ENCODE results near the gene OR7A10.

Gene OR7A10

DNA sequence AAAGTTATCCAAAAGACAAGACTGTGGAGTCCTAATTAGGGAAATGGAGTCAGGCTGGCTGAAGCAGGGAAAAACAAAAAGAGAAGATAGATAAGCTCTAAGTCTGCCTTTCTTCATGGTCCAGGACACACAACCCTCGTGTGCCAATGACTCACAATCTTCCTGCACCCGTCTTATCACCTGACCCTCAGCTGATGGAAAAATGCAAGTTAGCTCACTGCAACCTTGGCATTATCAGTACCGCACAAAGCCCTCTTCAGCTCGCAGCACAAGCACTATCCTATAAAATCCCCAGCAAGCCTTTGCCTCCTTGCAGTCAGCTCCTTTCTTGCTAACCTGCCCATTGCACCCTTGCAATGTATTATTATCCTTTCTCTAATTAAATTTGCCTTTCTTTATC, 18.0 kb downstream of the OR7A10 start:
- TF ChIP-seq SIN3A (IDR thresholded peaks at IDR 0.05; ENCODE audit: borderline replicate concordance, insufficient read depth, low read length) = no peak
- TF ChIP-seq, protein P1, sequence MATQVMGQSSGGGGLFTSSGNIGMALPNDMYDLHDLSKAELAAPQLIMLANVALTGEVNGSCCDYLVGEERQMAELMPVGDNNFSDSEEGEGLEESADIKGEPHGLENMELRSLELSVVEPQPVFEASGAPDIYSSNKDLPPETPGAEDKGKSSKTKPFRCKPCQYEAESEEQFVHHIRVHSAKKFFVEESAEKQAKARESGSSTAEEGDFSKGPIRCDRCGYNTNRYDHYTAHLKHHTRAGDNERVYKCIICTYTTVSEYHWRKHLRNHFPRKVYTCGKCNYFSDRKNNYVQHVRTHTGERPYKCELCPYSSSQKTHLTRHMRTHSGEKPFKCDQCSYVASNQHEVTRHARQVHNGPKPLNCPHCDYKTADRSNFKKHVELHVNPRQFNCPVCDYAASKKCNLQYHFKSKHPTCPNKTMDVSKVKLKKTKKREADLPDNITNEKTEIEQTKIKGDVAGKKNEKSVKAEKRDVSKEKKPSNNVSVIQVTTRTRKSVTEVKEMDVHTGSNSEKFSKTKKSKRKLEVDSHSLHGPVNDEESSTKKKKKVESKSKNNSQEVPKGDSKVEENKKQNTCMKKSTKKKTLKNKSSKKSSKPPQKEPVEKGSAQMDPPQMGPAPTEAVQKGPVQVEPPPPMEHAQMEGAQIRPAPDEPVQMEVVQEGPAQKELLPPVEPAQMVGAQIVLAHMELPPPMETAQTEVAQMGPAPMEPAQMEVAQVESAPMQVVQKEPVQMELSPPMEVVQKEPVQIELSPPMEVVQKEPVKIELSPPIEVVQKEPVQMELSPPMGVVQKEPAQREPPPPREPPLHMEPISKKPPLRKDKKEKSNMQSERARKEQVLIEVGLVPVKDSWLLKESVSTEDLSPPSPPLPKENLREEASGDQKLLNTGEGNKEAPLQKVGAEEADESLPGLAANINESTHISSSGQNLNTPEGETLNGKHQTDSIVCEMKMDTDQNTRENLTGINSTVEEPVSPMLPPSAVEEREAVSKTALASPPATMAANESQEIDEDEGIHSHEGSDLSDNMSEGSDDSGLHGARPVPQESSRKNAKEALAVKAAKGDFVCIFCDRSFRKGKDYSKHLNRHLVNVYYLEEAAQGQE (IDR thresholded peaks at IDR 0.05; ENCODE audit: insufficient read depth in 1 of 2, low read depth in 2 of 2, low read length in 2 of 2) = no peak
- no peak for TF ChIP-seq TAF1 (IDR thresholded peaks at IDR 0.05; ENCODE audit: borderline replicate concordance, insufficient read depth, low read length)
- no peak for TF ChIP-seq POLR2AphosphoS5 (IDR thresholded peaks at IDR 0.05; ENCODE audit: low read depth, low read length)
- TF ChIP-seq FOXP2 (optimal IDR thresholded peaks at IDR 0.05; ENCODE audit: borderline replicate concordance, extremely low read depth, extremely low read length, insufficient read depth) = no peak

DNA sequence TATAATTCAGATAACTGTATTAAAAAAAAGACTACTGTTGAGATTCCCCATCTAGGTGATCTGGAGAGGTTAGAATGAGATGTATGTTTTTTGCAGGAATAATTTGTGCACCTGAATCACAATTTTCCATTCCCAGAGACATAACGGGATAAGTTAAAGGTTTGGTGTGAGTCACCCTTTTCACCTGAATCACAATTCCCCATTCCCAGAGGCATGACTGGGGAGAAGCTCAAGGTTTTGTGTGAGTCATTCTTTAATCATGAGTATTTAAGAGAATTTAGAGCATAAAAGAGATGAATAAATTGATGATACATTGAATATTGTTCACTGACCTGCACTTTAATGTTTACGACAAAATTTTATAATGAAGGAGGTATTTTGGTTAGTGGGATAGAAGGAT, 22.7 kb downstream of the OR7A10 start:
- TF ChIP-seq FOXP2 (optimal IDR thresholded peaks at IDR 0.05; ENCODE audit: borderline replicate concordance, extremely low read depth, extremely low read length, insufficient read depth) (no peak), SIN3A (IDR thresholded peaks at IDR 0.05; ENCODE audit: borderline replicate concordance, insufficient read depth, low read length) (no peak), TAF1 (IDR thresholded peaks at IDR 0.05; ENCODE audit: borderline replicate concordance, insufficient read depth, low read length) (no peak), POLR2AphosphoS5 (IDR thresholded peaks at IDR 0.05; ENCODE audit: low read depth, low read length) (no peak)
- TF ChIP-seq, protein P1 (IDR thresholded peaks at IDR 0.05; ENCODE audit: insufficient read depth in 1 of 2, low read depth in 2 of 2, low read length in 2 of 2) = no peak

DNA sequence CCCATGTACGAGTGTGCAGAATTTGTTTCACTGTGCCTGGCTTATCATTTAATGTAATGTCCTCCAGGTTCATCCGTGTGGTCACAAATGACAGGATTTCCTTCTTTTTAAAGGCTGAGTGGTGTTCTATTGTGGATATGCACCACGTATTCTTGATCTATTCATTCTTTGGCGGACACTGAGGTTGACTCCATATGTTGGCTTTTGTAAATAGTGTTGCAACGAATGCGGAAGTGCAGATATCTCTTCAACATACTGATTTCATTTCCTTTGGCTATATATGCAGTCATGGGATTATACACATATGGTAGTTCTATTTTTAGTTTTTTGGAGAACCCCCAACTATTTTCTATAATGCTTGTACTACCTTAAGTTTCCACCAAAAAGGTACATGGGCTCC, 26.8 kb downstream of the OR7A10 start:
- TF ChIP-seq FOXP2 (optimal IDR thresholded peaks at IDR 0.05; ENCODE audit: borderline replicate concordance, extremely low read depth, extremely low read length, insufficient read depth) (no peak), SIN3A (IDR thresholded peaks at IDR 0.05; ENCODE audit: borderline replicate concordance, insufficient read depth, low read length) (no peak), TAF1 (IDR thresholded peaks at IDR 0.05; ENCODE audit: borderline replicate concordance, insufficient read depth, low read length) (no peak), POLR2AphosphoS5 (IDR thresholded peaks at IDR 0.05; ENCODE audit: low read depth, low read length) (no peak)
- TF ChIP-seq, protein P1 (IDR thresholded peaks at IDR 0.05; ENCODE audit: insufficient read depth in 1 of 2, low read depth in 2 of 2, low read length in 2 of 2) = no peak

GRCh38 chr19:14818588-14818987, 30.1 kb downstream of the OR7A10 start:
- TF ChIP-seq FOXP2 (optimal IDR thresholded peaks at IDR 0.05; ENCODE audit: borderline replicate concordance, extremely low read depth, extremely low read length, insufficient read depth) = no peak
- no peak for TF ChIP-seq SIN3A (IDR thresholded peaks at IDR 0.05; ENCODE audit: borderline replicate concordance, insufficient read depth, low read length)
- TF ChIP-seq TAF1 (IDR thresholded peaks at IDR 0.05; ENCODE audit: borderline replicate concordance, insufficient read depth, low read length) = no peak
- TF ChIP-seq, protein P1 (IDR thresholded peaks at IDR 0.05; ENCODE audit: insufficient read depth in 1 of 2, low read depth in 2 of 2, low read length in 2 of 2) = no peak
- no peak for TF ChIP-seq POLR2AphosphoS5 (IDR thresholded peaks at IDR 0.05; ENCODE audit: low read depth, low read length)

DNA sequence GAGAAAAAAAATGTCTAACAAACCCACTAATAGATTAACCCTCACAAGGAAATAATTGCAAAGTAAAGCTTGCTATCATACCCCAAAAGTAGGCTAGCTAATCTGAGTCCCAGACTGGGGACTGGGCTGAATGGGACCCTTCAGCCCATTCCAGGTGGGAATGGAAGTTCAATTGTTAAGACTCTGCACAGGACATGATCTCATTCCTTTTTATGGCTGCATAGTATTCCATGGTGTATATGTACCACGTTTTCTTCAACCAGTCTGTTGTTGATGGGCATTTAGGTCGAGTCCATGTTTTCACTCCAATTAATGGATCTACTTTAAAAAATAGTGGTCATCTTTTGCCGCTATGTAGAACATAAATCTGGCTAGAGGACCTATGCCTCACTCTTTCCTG, 31.7 kb downstream of the OR7A10 start:
- TF ChIP-seq POLR2AphosphoS5 (IDR thresholded peaks at IDR 0.05; ENCODE audit: low read depth, low read length) (no peak), SIN3A (IDR thresholded peaks at IDR 0.05; ENCODE audit: borderline replicate concordance, insufficient read depth, low read length) (no peak), FOXP2 (optimal IDR thresholded peaks at IDR 0.05; ENCODE audit: borderline replicate concordance, extremely low read depth, extremely low read length, insufficient read depth) (no peak), TAF1 (IDR thresholded peaks at IDR 0.05; ENCODE audit: borderline replicate concordance, insufficient read depth, low read length) (no peak)
- TF ChIP-seq, protein P1 (IDR thresholded peaks at IDR 0.05; ENCODE audit: insufficient read depth in 1 of 2, low read depth in 2 of 2, low read length in 2 of 2) = no peak
